CD4-positive, alpha-beta T cell treated with Interleukin-4 for 4 hours (primary cell): ENCODE measurements around the gene WWC1.
"Not testable (repeated sequence)": the region's sequence is repeated elsewhere in the genome, so short reads cannot be mapped to it uniquely, and the experiment has no call there.

ENCODE experiments used
- DNase-seq: peaks from one replicate; pipeline ENCODE4 v3.0.0-alpha.2; 2020

WWC1 gene

DNA sequence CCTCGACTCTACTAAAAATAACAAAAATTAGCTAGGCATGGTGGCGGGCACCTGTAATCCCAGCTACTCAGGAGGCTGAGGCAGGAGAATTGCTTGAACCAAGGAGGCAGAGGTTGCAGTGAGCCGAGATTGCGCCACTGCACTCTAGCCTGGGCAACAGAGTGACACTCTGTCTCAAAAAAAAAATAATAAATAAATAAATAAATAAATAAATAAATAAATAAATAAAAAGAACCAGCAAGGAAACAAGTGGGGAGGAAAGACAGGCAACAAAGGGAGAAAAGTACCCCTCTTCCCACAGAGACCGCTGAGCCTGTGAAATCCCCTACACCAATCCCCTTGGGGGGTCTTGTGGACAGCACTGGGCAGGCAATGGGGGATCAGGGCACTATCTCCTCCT, 4.6 kb upstream of the WWC1 start:
- DNase-seq, result not testable (repeated sequence)

DNA sequence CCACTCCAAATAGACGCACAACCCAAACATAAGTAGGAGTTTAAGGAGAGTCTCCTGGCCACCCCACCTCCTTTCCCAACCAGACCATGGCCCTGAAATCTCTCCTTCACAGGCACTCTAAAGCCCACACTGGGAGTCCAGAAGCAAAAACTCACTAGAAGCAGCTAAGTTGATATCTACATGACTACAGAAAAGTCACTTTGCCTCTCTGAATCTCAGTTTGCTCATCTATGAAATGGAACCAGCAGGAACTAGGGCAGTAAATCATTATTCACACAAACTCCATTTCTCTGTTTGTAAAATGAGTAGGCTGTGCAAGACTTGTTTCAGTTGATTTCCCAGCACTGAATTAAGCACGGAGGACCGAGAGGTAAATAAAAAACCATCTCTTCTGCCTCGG, 4.1 kb upstream of the WWC1 start:
- DNase-seq, result no peak

DNA sequence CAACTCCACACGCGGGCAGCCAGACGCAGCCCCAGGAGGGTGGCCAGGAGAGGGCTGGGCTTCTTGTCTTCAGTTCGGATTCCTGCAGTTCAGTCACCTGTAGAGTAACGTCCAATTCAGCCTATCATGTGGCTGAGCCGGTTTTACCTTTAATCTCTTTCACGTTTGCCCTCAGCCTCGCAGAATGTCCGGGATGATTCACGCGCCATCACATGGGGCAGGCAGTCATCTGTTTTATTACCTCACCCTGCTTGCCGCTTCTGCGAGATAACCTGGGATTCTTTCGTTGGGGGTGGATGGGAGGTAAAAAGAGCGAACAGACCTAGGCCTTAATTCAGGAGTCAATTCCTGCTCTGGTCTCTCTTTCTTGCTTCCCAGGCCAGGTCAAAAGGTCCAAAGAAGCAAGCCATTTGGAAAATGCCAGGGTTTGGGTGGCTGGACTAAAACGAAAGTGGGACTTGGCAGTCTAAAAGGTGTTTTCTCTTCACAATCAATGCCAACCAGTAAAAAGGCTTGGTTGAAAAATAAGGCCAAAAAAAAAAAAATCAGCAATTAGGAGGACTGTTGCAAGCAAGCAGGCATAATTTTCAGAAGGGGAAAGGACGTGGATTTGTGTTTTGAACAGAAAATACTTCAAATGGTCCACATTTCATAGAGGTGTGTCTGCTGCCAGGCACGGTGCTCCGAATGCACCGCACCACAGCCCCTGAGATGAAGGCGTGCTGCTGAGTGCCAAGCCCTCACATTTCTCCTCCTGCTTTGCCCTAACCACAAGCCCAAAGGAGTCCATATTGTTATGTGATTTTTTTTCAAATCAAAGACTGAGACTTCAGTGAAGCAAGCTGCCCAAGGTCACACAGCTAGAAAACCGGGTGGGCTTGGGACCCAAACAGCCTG, 2.8 kb upstream of the WWC1 start:
- no peak for DNase-seq

DNA sequence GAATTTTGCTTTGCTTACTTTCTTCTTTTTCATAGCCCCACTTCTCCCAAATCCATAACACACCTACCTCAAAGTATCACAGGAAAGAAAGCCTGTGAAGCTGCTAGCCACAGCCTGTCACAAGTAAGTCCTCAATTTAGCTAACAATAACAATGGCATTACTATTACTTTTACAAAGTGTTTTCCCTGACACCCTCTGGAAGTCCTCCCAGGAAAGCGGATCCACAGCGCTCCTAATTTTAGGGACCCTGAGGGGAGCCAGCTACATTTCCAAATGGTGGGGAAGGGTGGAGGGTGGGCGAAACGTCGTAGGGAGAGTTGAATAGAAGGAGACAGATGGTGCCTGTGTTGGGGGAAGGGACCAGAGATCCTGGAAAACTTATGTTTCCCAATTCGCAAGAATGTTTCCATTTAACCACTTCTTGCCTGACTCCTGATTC, 523 bp upstream of the WWC1 start:
- DNase-seq, result no peak

DNA sequence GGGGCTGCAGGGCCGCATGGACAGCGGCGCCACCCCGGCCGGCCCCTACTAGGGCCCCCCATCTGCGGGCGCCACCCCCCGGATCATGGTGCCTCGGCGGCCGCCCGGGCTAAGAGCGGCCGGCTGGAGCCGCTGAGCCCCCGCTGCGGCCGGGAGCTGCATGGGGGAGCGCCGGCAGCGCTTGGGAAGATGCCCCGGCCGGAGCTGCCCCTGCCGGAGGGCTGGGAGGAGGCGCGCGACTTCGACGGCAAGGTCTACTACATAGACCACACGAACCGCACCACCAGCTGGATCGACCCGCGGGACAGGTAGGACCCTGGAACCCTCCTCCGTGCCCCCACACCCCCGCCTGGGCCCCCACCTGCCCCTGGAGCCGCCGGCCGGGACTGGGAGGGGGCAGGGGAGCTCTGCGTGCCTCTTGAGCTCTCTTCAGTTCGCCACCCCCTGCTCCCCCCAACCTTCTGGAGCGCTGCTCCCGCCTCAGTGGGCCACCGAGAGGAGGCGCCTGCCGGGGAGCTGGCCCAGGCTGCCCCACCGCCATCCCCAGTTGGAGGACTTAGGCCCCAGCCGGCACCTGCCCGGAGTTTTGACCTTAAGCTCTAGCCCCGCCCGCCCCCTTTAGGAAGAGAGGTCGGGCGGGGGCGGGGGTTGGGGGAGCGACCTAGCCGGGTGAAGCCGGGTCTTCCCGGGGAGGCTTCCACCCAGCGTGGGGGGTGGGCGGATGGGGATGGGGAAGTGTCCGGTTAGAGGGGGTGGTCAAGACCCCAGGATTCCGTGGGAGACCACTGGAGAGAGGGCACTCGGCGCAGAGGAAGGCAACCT, 730 bp downstream of the WWC1 start:
- no peak for DNase-seq

DNA sequence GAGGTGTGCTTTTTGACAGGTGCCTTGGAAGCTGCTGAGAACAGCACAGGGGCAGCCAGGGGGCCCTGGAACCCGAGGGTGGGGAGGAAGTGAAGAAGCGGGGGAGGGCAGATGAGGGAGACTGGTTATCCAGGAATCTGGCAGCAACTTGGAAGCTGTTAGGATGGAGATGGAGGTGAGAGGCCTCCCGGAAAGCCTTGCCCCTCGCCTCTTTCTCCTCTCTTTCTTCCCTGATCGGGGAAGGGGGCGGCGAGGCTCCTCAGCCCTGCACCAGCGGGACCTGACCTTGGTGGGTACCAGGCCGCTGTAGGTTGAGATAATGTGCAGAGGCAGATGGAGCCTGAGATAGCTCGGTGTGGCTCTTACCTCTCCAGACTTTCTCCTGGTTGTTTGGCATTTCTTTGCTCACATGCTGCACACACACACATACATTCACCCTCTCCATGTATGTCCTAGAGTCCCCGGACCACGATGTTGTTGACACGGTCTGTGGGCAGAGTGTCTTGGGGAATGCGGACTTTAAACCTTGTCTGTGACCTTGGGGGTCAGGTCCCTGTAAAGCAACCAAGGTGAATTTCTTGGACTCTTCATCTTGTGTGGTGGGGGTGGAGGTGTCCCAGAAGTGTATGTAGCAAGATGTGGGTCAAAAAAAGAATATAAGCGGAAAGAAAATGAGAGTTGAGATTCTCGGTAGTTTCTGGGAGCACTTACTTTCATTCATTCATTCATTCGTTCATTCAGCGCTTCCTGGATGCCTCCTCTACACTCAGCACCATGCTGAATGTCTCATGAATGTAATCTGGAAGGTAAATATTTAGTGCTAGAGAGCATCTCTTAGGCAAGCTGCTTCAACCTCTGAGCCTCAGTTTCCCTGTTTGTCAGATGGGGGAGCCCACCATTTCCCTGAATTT, 1.6 kb downstream of the WWC1 start:
- DNase-seq, result no peak

DNA sequence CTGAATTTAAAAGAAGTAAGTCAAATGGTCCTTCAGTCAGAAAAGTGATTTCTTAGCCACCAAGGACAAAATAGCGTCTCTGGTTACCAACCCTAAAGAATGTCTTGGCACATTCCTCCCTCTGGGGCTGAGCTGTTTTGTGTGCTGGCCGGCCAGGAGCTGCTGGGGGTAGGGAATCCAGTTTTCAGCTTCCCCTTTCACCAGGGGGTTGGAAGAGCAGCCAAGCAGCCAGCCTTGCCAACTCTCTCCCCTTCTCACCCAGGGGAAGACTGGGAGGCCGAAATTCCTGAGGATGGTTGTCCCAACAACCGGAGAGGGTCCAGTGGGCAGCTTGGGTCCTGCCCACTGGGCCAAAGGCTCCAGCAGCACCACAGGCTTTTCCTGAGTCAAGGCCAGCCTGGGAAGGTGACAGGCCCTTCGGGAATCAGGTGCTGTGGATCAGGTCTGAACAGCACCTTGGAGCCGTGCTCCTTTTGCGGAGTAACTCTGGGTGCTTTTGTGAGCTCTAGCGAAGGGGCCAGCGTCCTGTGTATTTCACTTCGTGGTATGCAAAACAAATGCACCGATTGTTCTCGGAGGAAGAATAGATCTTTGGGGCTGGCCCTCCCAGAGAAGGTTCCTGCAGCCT, 4.2 kb downstream of the WWC1 start:
- no peak for DNase-seq

DNA sequence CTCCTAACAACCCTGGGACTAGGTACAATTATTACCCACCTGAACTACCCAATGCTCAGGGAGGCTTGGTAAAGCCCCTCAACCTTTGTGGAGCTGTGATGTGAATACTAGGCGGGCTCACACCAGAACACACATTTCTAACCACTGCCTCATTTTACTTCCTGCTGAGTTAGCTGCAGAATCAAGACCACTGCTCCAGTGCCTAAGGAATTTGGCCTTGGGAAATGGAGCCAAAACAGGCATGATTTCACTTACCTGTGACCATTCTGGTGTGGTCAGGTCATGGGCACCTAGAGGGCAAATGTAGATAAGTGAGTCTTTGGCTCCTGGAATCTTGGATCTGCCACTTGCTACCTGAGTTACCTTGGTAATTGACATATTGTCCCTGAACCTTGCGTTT, 5.2 kb downstream of the WWC1 start:
- no peak for DNase-seq

DNA sequence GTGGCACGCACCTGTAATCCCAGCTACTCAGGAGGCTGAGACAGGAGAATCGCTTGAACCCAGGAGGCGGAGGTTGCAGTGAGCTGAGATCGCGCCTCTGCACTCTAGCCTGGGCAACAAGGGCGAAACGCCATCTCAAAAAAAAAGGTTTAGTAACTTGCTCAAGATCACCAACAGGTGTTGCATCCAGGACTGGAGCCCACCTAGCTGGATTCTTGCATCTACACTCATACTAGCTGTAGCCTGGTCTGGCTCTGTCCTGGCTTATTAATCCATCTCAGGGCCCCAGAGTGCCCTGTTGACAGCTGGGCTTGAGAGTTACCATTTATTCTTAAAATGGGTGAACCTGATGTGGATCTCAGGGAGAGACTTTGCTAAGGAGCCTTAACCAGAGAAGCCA, 7.5 kb downstream of the WWC1 start:
- DNase-seq, result no peak

DNA sequence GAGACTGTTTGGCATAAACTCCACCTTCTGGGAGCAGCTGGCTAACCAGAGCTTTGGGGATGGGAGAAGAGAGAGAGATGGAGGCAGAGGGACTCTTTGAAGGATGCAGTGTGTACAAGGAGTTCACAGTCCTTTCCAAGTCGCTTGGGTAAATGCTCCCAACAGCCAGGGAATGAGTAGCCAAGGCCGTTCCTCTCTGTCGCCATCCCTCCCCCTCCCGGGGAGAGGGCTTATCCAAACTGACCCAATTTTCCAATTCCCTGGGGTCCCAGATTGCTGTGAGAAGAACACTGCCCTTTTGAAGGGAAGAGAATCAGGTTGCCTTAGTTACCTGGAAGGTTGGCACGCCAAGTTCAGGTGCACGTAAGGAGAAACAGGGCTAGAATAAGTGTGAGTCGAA, 7.9 kb downstream of the WWC1 start:
- DNase-seq, result no peak

DNA sequence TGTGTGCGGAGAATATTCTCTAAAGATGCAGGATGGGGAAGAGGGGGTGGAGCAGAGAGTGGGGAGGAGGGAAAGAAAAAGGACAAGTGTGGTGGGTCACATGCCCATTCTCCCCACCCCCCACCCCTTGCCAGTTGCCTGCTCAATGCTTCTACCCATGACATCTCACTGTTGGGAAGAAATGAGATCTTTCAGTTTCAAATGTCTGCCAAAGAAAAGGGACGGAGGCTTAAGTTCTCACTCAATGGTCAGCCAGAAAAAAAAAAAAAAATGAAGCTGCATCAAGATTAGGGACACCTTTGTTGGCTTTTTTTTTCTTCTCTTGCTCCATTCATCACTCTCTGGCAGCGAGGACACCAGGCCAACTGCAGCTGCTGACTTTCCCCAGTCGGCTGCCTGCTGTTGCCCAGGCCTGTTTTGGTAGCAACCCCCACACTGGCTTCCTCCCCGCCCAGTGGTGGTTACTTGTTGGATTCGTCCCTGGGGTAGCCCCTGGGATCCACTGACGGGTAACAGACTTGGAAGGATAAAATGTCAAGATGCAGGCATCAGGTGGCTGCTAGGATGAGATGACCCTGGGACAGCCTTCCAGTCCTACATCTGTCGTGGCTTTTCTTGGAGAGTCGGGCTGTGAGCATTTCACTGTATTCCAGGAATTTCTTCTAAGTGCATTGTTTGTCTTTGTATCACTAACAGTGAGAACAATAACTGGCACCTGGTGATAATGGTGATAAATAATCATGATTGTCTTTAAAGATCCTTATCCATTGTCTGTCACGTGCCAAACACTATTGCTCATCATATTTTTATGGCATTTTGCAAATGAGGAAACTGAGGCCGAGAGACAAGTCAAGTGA, 9.1 kb downstream of the WWC1 start:
- no peak for DNase-seq

DNA sequence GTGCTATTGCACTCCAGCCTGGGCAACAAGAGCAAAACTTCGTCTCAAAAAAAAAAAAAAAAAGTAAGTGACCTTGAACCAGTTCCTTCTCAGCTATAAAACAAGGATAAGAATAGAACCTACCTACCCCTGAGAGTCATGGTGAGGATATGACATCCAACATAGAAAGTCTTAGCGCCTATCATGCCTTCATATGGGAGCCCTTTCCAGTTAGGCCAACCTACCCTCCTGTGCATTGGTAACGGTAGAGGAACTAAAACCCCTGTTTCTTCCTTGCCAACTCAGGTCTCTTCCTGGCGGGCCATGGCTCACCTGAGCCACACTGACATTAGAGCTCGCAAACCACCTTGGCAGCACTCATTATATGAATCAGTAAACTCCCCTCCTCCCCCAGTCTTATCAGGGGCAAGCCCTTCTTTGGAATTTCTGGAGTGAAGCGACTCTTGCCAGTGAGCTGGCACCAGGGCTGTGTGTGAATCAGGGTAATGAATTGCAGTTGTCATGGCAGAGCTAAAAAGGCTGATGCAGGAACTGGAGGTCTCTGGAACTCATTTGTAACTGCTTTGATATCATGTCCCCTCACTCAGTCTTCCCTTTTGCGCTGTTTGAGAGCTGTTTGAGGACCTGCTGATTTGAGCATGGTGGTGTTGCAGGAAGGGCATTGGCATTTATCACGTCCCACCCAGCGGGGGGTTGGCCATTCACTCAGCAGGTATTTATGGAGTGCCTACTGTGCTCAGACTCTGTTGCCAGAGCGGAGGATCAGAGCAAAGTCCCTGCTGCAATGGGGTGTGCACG, 10.3 kb downstream of the WWC1 start:
- no peak for DNase-seq

DNA sequence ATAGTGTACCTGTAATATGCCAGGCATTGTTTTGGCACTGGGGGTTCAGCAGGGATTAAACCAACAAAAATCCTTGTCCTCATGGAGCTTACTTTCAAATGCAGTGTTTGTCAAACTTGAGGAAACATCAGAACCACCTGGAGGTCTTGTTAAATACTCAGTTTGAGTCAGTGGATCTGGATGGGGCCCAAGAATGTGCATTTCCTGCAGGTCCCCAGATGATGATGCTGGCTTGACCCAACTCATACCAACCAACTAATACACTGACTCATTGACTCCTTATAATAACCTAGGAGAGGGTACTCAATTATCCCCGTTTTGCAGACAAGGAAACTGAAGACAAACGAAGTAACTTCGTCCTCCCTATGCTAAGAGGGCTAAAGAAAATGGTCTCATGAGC, 11.3 kb downstream of the WWC1 start:
- no peak for DNase-seq

DNA sequence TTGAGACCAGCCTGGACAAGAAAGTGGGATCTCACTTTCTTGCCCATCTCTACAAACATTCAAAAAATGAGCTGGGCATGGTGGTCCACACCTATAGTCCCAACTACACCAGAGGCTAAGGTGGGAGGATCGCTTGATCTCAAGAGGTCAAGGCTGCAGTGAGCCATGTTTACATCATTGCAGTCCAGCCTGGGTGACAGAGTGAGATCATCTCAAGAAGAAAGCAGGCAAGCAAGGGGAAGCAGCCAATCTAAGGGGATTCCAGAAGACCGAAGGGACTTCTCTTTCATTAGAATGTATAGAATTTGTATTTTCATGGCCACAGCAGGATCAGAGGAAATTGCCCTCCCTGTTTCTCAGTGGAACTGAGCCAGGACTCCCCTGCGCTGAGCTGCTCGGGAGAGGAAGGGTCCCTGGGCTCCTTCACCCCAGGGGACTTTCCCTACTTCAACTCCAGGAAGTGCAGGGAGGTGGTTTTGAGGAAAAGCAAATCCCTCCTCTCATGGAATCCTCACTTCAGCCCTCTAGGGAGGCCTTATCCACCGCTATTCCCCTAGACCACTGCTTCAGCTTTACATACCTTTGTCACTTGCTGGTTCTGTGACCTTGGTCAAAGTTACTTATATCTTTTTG, 12.1 kb downstream of the WWC1 start:
- DNase-seq, result no peak

DNA sequence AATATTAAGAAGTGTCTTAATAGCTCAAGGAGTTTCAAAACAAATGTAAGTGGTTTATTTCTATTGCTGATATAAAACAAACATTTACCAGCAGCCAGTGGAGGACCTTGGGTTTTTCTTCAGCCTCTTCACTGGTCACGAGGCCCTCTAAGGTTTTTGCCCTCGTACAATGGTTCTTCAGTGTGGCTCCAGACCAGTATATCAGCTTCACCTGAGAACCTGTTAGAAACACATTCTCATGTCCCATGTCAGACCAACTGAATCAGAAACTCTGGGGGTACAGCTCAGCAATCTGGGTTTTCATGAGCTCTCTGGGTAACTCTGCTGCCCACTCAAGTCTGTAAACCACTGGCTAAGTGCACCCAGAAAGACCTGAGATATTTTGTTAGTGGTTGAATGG, 12.9 kb downstream of the WWC1 start:
- DNase-seq, result no peak

DNA sequence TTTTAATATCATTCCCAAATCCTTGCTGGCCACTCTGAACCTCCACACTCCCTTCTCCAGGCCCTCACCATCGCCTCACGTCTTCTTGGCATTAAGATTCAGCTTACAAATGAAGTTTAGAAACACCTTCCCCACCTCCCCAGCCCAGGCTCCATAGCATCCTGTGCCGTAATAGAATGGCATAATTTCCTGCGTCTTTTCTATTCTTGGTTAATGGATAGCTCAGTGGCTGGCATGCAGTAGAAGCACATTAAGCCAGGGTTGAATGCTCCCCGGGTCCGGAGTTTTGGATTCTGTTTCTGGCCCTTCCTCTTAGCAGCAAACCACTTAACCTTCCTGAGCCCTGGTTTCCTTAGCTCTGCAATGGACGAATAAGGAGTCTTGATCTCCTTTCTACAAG, 13.8 kb downstream of the WWC1 start:
- no peak for DNase-seq

DNA sequence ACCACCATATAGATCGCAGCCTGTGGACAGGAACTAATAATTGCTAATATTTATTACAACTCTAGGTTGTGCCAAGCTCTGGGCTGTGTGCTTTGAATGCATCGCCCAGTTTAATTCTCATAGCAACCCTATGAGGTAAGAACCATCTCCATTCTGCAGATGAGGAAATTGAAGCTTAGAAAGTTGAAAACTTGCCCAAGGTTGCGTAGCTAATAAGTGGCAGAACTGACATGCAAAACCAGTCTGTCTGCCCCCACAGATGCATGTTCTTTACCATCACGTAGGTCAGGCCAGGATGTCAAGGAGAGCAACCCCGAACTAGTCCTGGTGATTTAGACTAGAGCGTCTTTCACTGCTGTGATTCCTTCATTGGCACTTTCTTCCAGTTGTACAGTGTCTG, 15.6 kb downstream of the WWC1 start:
- DNase-seq, result no peak

DNA sequence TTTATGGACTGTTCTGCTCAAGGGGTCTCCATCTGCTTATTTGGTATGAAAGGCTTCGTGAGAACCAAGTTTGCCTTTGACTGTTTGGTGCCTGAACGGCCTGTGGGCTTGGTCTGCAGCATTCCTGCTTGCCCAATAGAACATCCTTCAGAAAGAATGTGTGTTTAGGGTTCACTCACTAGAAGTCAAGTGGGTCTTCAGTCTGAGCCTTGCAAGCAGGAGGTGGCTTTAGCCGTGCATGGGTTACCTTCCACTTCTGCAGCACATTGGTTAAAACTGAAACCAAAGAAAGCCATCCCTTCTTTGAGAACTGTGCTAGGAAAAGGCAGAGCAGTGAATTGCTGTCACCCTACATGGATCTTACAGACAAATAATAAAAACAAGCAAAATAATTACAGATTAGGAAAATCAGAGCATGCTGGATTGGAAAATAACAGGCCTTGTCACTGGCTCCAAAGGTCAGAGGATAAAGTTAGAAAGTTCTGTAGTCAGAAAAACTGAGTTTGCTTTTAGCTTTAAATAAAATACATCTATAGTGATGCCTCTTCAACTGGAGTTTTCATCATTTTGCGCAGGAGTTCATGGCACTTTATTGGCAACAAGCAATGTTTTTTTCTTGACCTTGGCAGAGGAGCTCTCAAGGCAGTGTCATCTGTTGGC, 16.6 kb downstream of the WWC1 start:
- no peak for DNase-seq

DNA sequence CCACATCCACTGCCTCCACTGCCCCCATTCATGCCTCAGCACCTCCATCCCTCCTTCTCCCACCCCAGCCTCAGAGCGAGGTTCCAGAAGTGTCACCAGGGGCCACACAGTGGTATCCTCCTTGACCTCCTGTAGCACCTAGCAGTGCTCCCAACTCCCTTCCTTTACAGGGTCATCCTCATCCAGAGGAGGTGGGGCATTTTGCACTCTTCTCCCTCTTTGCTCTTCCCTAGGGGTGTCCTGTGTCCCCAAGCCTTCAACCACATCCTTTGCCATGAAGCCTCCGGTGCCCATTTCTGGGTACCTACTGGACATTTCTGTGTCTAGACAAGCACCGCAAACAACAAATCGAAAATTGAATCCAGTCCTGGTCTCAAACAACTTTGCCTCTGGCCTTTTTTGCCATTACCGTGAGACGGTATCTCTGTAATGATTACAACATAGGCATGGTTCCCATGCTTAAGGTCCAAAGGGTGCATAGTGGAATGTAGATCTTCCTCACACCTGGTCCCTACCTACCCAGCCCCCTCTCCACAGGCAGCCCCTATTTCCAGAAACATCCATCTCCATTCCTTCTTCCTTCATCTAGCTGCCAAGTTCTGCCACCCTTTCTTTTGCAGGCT, 17.6 kb downstream of the WWC1 start:
- no peak for DNase-seq
